Measurements from ENCODE around the gene MINPP1.

DNA sequence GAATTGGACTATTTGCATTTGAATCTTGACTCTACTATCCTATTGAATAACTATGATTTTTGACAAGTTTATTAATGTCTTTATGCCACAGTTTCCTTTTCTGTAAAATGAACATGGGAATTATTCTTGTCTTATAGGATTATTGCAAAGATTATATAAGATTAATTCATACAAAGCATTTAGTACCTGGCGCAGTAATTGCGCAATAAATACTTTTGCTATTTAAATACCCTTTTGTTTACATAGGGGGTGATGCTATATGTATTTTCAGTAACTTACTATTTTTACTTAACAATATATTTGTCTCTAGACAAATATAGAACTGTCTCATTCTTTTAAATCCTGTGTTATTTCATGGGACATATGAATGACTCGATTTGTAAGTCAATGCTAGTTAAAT is 5.3 kb downstream of the MINPP1 start:
- TF ChIP-seq, protein P1, sequence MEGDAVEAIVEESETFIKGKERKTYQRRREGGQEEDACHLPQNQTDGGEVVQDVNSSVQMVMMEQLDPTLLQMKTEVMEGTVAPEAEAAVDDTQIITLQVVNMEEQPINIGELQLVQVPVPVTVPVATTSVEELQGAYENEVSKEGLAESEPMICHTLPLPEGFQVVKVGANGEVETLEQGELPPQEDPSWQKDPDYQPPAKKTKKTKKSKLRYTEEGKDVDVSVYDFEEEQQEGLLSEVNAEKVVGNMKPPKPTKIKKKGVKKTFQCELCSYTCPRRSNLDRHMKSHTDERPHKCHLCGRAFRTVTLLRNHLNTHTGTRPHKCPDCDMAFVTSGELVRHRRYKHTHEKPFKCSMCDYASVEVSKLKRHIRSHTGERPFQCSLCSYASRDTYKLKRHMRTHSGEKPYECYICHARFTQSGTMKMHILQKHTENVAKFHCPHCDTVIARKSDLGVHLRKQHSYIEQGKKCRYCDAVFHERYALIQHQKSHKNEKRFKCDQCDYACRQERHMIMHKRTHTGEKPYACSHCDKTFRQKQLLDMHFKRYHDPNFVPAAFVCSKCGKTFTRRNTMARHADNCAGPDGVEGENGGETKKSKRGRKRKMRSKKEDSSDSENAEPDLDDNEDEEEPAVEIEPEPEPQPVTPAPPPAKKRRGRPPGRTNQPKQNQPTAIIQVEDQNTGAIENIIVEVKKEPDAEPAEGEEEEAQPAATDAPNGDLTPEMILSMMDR (IDR thresholded peaks at IDR 0.05; ENCODE audit: low read length) = no peak
- no peak for TF ChIP-seq EZH2 (IDR thresholded peaks at IDR 0.05; ENCODE audit: borderline replicate concordance, low read length)
